ENCODE results near the gene ADSL. TPM values are rescaled to one million over a fixed set of nuclear protein-coding genes. Genes with fewer than 3 reads are reported as not detected.

The ADSL gene
- total RNA-seq, 1 experiment from 2014 or later = 126 TPM

DNA sequence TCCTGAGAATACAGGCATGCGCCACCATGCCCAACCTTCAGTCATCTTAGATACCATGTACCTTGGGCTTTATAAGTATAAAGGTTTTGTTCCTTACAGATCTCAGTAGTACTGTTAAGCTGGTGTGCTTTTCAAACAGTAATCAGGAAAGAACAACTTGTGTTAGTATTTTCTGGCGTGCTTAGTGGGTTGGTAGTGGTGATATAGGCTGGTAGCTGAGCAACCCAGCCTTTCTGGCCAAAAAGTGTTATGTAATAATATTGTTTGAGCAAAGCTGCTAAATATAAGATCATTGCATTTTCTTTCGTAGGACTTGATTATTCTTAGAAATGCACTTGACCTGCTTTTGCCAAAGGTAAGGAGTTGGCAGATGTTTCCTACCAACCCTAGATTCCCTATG, 6.5 kb downstream of the ADSL start (continued):
- TF ChIP-seq, protein P1, sequence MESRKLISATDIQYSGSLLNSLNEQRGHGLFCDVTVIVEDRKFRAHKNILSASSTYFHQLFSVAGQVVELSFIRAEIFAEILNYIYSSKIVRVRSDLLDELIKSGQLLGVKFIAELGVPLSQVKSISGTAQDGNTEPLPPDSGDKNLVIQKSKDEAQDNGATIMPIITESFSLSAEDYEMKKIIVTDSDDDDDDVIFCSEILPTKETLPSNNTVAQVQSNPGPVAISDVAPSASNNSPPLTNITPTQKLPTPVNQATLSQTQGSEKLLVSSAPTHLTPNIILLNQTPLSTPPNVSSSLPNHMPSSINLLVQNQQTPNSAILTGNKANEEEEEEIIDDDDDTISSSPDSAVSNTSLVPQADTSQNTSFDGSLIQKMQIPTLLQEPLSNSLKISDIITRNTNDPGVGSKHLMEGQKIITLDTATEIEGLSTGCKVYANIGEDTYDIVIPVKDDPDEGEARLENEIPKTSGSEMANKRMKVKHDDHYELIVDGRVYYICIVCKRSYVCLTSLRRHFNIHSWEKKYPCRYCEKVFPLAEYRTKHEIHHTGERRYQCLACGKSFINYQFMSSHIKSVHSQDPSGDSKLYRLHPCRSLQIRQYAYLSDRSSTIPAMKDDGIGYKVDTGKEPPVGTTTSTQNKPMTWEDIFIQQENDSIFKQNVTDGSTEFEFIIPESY (IDR thresholded peaks at IDR 0.05; ENCODE audit: extremely low read depth, insufficient replicate concordance, low read length) = no peak
- TF ChIP-seq SIN3A (IDR thresholded peaks at IDR 0.05; ENCODE audit: low read depth) (no peak), TCF7L2 (IDR thresholded peaks at IDR 0.05; ENCODE audit: borderline replicate concordance, extremely low read depth, insufficient read depth, insufficient read length) (no peak)
- TF ChIP-seq, protein P2, sequence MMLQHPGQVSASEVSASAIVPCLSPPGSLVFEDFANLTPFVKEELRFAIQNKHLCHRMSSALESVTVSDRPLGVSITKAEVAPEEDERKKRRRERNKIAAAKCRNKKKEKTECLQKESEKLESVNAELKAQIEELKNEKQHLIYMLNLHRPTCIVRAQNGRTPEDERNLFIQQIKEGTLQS (IDR thresholded peaks at IDR 0.05) = no peak

DNA sequence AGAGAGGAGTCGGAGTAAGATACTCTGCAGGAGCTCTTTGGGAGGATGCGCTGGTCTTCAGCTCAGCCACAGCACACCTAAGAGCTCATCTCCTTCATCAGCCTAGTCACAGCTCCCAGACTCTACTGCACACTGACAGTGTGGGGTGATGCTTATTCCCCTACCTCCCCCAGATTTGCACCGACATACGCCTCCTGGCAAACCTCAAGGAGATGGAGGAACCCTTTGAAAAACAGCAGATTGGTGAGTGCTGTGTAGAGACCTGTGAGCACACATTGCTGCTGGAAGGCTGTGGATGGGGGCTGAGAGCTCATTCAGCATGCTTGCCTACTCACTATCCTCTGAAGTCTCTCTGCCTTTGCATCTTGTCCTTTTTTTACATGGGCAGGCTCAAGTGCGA, 14.8 kb downstream of the ADSL start:
- no peaks in the 10 kb centered on the region for H3K27me3 ChIP-seq (ENCODE audit: insufficient read depth, low read length)
- ATAC-seq (no peak), DNase-seq (ENCODE audit: low read depth, low spot score) (no peak)
- no peak overlapping the region for H2AFZ ChIP-seq (ENCODE audit: low read depth, low read length, poor library complexity, severe bottlenecking)
- no peaks in the 10 kb centered on the region for H3K9me3 ChIP-seq (ENCODE audit: control insufficient read depth in 1 of 2, insufficient read depth in 1 of 2, low read depth in 1 of 2, low read length in 2 of 2)
- no TSS peak for BruUV-seq (replicated peaks)
- H3K4me1 ChIP-seq (ENCODE audit: control insufficient read depth in 1 of 2, insufficient read depth in 2 of 2, low read length in 2 of 2) = no peaks in the 10 kb centered on the region
- RAD21 ChIA-PET (ENCODE audit: low non-redundant PET in 1 of 2, low total read pairs in 2 of 2, uncharacterized antibody in 2 of 2, unreplicated experiment in 2 of 2) = no interaction called here
- no peaks in the 10 kb centered on the region for H4K20me1 ChIP-seq (ENCODE audit: insufficient read depth)
- intact Hi-C loops (cut with micrococcal nuclease) = no loop called here
- CTCF ChIA-PET = no interaction called here
- H3K9me2 ChIP-seq (ENCODE audit: insufficient read depth) = no peaks in the 10 kb centered on the region
- H3K4me3 ChIP-seq (replicated peaks in 1 of 2; ENCODE audit: low read depth in 1 of 2, low read length in 2 of 2) = no peak overlapping the region
- POLR2A ChIA-PET = no interaction called here
- no peak overlapping the region for H3K27ac ChIP-seq (ENCODE audit: low read depth, low read length)
- H3K9ac ChIP-seq (ENCODE audit: low read length) = no peak overlapping the region
- no peak overlapping the region for H3K4me2 ChIP-seq (ENCODE audit: low read length)
- H3K79me2 ChIP-seq (ENCODE audit: insufficient read depth, low read length) = no peaks in the 10 kb centered on the region; the same call in 1 of the 2 replicates
- peaks cover 61 to 79% of the 10 kb centered on the region in 2 experiments for H3K36me3 ChIP-seq (ENCODE audit: control insufficient read depth in 1 of 2, insufficient read depth in 2 of 2, low read length in 2 of 2)
- TF ChIP-seq POLR2A (IDR thresholded peaks at IDR 0.05; ENCODE audit: borderline replicate concordance, extremely low read depth, insufficient read depth, insufficient read length) = no peak
- TF ChIP-seq SRF (IDR thresholded peaks at IDR 0.05; ENCODE audit: low read depth) = no peak
- TF ChIP-seq, protein P1 (IDR thresholded peaks at IDR 0.05; ENCODE audit: extremely low read depth, insufficient replicate concordance, low read length) = no peak
- TF ChIP-seq EZH2phosphoT487 (IDR thresholded peaks at IDR 0.05; ENCODE audit: borderline replicate concordance) = no peak
- no peak for TF ChIP-seq SIN3A (IDR thresholded peaks at IDR 0.05; ENCODE audit: low read depth)
- TF ChIP-seq, protein P3, sequence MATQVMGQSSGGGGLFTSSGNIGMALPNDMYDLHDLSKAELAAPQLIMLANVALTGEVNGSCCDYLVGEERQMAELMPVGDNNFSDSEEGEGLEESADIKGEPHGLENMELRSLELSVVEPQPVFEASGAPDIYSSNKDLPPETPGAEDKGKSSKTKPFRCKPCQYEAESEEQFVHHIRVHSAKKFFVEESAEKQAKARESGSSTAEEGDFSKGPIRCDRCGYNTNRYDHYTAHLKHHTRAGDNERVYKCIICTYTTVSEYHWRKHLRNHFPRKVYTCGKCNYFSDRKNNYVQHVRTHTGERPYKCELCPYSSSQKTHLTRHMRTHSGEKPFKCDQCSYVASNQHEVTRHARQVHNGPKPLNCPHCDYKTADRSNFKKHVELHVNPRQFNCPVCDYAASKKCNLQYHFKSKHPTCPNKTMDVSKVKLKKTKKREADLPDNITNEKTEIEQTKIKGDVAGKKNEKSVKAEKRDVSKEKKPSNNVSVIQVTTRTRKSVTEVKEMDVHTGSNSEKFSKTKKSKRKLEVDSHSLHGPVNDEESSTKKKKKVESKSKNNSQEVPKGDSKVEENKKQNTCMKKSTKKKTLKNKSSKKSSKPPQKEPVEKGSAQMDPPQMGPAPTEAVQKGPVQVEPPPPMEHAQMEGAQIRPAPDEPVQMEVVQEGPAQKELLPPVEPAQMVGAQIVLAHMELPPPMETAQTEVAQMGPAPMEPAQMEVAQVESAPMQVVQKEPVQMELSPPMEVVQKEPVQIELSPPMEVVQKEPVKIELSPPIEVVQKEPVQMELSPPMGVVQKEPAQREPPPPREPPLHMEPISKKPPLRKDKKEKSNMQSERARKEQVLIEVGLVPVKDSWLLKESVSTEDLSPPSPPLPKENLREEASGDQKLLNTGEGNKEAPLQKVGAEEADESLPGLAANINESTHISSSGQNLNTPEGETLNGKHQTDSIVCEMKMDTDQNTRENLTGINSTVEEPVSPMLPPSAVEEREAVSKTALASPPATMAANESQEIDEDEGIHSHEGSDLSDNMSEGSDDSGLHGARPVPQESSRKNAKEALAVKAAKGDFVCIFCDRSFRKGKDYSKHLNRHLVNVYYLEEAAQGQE (IDR thresholded peaks at IDR 0.05; ENCODE audit: low read depth) = no peak
- TF ChIP-seq, protein P4, sequence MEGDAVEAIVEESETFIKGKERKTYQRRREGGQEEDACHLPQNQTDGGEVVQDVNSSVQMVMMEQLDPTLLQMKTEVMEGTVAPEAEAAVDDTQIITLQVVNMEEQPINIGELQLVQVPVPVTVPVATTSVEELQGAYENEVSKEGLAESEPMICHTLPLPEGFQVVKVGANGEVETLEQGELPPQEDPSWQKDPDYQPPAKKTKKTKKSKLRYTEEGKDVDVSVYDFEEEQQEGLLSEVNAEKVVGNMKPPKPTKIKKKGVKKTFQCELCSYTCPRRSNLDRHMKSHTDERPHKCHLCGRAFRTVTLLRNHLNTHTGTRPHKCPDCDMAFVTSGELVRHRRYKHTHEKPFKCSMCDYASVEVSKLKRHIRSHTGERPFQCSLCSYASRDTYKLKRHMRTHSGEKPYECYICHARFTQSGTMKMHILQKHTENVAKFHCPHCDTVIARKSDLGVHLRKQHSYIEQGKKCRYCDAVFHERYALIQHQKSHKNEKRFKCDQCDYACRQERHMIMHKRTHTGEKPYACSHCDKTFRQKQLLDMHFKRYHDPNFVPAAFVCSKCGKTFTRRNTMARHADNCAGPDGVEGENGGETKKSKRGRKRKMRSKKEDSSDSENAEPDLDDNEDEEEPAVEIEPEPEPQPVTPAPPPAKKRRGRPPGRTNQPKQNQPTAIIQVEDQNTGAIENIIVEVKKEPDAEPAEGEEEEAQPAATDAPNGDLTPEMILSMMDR (IDR thresholded peaks at IDR 0.05 in 2 of 3, conservative IDR thresholded peaks at IDR 0.05 in 1 of 3; ENCODE audit: borderline replicate concordance in 1 of 3, insufficient read depth in 1 of 3, low read depth in 2 of 3, low read length in 2 of 3) = no peak
- no peak for TF ChIP-seq FOSL1 (IDR thresholded peaks at IDR 0.05; ENCODE audit: low read depth)
- TF ChIP-seq CEBPB (IDR thresholded peaks at IDR 0.05; ENCODE audit: low read depth) = no peak
- TF ChIP-seq SP1 (IDR thresholded peaks at IDR 0.05; ENCODE audit: low read depth) = no peak
- TF ChIP-seq RAD21 (IDR thresholded peaks at IDR 0.05; ENCODE audit: low read depth) = no peak
- no peak for TF ChIP-seq YY1 (IDR thresholded peaks at IDR 0.05; ENCODE audit: extremely low read depth, insufficient replicate concordance, low read depth, low read length)
- no peak for TF ChIP-seq JUND (IDR thresholded peaks at IDR 0.05)

Measured in HCT116 (cell line).